Activated naive CD4-positive, alpha-beta T cell (primary cell): ENCODE results near the gene PTPRN2.

Experiments used
- DNase-seq, 4 experiments: peaks; one replicate each; lab custom pipeline; 2025; lab: John Stamatoyannopoulos, UW

The PTPRN2 gene

GRCh38 chr7:157884461-157885062, 703.1 kb downstream of the PTPRN2 start:
- no peak for DNase-seq

- DNase-seq, result no peak
These were observed 706.4 kb downstream of the PTPRN2 start for GRCh38 chr7:157881048-157881771.

GRCh38 chr7:157879391-157879790, 708.2 kb downstream of the PTPRN2 start:
- no peak for DNase-seq

GRCh38 chr7:157877298-157878090, 710.1 kb downstream of the PTPRN2 start:
- DNase-seq, result no peak

GRCh38 chr7:157876469-157877285, 710.9 kb downstream of the PTPRN2 start:
- no peak for DNase-seq

- peak; percentile 10 to 47 (median 28) for DNase-seq
These were observed 712.1 kb downstream of the PTPRN2 start for GRCh38 chr7:157875230-157876179.

- DNase-seq, result no peak
These were observed 712.8 kb downstream of the PTPRN2 start for GRCh38 chr7:157874870-157875229.

GRCh38 chr7:157874208-157874816, 713.3 kb downstream of the PTPRN2 start:
- DNase-seq, result no peak

GRCh38 chr7:157873664-157874063, 714.0 kb downstream of the PTPRN2 start:
- DNase-seq, result no peak

GRCh38 chr7:157873181-157873580, 714.4 kb downstream of the PTPRN2 start:
- no peak for DNase-seq

- DNase-seq, result no peak
These were observed 715.2 kb downstream of the PTPRN2 start for GRCh38 chr7:157872447-157872846.

- DNase-seq, result peak in 1 of 4 experiments; percentile 13
These were observed 715.9 kb downstream of the PTPRN2 start for GRCh38 chr7:157871681-157872080.

GRCh38 chr7:157870644-157871290, 716.9 kb downstream of the PTPRN2 start:
- DNase-seq, result no peak

GRCh38 chr7:157869793-157870192, 717.8 kb downstream of the PTPRN2 start:
- DNase-seq, result no peak

GRCh38 chr7:157867685-157868305, 719.8 kb downstream of the PTPRN2 start:
- no peak for DNase-seq

GRCh38 chr7:157866336-157866924, 721.2 kb downstream of the PTPRN2 start:
- no peak for DNase-seq

- no peak for DNase-seq
These were observed 722.1 kb downstream of the PTPRN2 start for GRCh38 chr7:157865351-157866165.

- DNase-seq, result no peak
These were observed 722.7 kb downstream of the PTPRN2 start for GRCh38 chr7:157864911-157865310.
